Activated B cell treated with CpG ODN at 0.5 μM for 24 hours (primary cell): Measurements from ENCODE around the gene COL1A1. TPM values are rescaled to one million over a fixed set of nuclear protein-coding genes. Genes with fewer than 3 reads are reported as not detected.

Experiments
- ATAC-seq: fragments of 200-7000 bp; cut with Tn5 transposase; one replicate; pipeline ENCODE4 v1.10.0; 2021; ENCODE audit warnings: low read depth, mild to moderate bottlenecking, moderate library complexity
- CTCF ChIA-PET: fragments of 350-600 bp; sonication (Branson Sonifier 250); formaldehyde crosslinking; loops from one replicate; lab custom pipeline; 2021; ENCODE audit warnings: antibody characterized with exemption; lab: Charles Lee
- POLR2A ChIA-PET: fragments of 350-600 bp; sonication (Branson Sonifier 250); formaldehyde crosslinking; loops from one replicate; lab custom pipeline; 2021; ENCODE audit warnings: antibody characterized with exemption; lab: Charles Lee
- DNase-seq: peaks from one replicate; pipeline ENCODE4 v3.0.0; 2022
- H3K27ac Mint-ChIP-seq: one replicate; pipeline ENCODE4 v1.8.0; 2020; ENCODE audit warnings: mixed read lengths
- H3K27me3 Mint-ChIP-seq: one replicate; pipeline ENCODE4 v1.8.0; 2021; ENCODE audit warnings: mixed read lengths
- H3K36me3 Mint-ChIP-seq: one replicate; pipeline ENCODE4 v1.8.0; 2021; ENCODE audit warnings: low read depth, mixed read lengths
- H3K4me1 Mint-ChIP-seq: one replicate; pipeline ENCODE4 v1.8.0; 2021; ENCODE audit warnings: mixed read lengths
- H3K4me3 Mint-ChIP-seq: one replicate; pipeline ENCODE4 v1.8.0; 2020; ENCODE audit warnings: mild to moderate bottlenecking, mixed read lengths
- H3K9me3 Mint-ChIP-seq: one replicate; pipeline ENCODE4 v1.8.0; 2020; ENCODE audit warnings: mixed read lengths
- intact Hi-C: fragments of 100-400 bp; cut with micrococcal nuclease; formaldehyde crosslinking; loops from one replicate; pipeline ENCODE4 v1.15.1; 2024
- total RNA-seq: library from RNA; stranded (reverse); gene quantifications from 2 replicates; pipeline ENCODE4 v1.2.3, GENCODE V29; 2022
- TF ChIP-seq, protein P1 (sequence below): fragments of 200-600 bp; IDR thresholded peaks from one replicate; pipeline ENCODE4 v1.8.0; 2022; ENCODE audit warnings: antibody characterized with exemption, mild to moderate bottlenecking

The COL1A1 gene
- total RNA-seq, 1 donor from 2014 or later: 9.2 TPM

DNA sequence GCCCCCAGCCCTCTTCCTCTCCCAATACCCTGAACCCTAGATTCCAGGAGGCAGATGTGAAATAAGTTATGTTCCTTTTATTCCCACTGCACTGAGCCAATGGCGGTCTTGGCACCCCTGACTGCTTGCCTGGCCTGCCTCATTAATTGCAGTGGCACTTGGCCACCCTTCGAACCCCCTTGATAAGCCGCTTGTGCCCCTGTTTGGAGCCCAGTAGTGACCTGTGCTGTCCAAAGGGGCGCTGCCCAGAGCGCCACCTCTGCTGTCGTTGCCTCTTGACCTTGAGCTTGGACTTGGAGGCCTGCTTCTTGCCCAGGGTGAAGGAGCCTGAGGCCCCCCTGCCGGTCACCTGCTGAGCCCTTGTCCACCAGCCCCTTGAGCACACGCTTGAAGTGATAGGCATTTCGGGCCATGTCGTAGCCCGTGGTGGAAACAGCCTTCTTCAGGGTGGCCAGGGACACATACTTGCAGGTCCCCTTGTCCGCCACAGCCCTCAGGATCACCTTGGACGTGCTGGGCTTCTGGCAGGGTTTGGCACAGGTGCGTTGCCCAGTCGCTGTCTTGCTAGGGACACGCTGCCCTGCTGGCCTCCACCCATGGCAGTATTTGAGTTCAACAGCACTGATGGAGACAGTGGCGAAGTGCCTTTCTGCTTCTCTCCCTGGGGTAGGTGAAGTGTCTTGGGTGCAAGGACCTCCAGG, 29.9 kb downstream of the COL1A1 start:
- DNase-seq: no peak
- POLR2A ChIA-PET: interaction anchor here (0.6 kb wide), 2 partner anchors 8 to 155 kb away, joined by 3 read pairs; no protein-coding TSS in a partner anchor
- Mint-ChIP-seq H3K4me3 (no peak overlapping the region), H3K4me1 (peaks cover 15% of the 10 kb centered on the region), H3K36me3 (no peaks in the 10 kb centered on the region), H3K9me3 (no peaks in the 10 kb centered on the region), H3K27ac (no peak overlapping the region), H3K27me3 (no peaks in the 10 kb centered on the region)
- TF ChIP-seq, protein P1, sequence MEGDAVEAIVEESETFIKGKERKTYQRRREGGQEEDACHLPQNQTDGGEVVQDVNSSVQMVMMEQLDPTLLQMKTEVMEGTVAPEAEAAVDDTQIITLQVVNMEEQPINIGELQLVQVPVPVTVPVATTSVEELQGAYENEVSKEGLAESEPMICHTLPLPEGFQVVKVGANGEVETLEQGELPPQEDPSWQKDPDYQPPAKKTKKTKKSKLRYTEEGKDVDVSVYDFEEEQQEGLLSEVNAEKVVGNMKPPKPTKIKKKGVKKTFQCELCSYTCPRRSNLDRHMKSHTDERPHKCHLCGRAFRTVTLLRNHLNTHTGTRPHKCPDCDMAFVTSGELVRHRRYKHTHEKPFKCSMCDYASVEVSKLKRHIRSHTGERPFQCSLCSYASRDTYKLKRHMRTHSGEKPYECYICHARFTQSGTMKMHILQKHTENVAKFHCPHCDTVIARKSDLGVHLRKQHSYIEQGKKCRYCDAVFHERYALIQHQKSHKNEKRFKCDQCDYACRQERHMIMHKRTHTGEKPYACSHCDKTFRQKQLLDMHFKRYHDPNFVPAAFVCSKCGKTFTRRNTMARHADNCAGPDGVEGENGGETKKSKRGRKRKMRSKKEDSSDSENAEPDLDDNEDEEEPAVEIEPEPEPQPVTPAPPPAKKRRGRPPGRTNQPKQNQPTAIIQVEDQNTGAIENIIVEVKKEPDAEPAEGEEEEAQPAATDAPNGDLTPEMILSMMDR: no peak
- CTCF ChIA-PET: interaction anchor here (1.7 to 3.6 kb wide), 2 partner anchors 25 to 29 kb away, joined by 3 to 86 read pairs; no protein-coding TSS in a partner anchor
- ATAC-seq: no peak
- intact Hi-C loops: no loop called here

GRCh38 chr17:50170662-50171370, 30.6 kb downstream of the COL1A1 start:
- H3K4me3 Mint-ChIP-seq: no peak overlapping the region

GRCh38 chr17:50169881-50170459, 31.5 kb downstream of the COL1A1 start:
- H3K27me3 Mint-ChIP-seq: no peaks in the 10 kb centered on the region
- CTCF ChIA-PET: interaction anchor here (0.6 to 3.8 kb wide), 29 partner anchors 8 to 127 kb away, joined by 3 to 86 read pairs (median 4); partner anchors contain the start of genes COL1A1, PPP1R9B and TMEM92
- POLR2A ChIA-PET: interaction anchor here (0.5 to 2.9 kb wide), 7 partner anchors 18 to 128 kb away, joined by 3 to 19 read pairs (median 6); no protein-coding TSS in a partner anchor
- intact Hi-C loops: loop anchor here (1.0 to 10.0 kb wide), 4 partner anchors 28 to 145 kb away; no protein-coding TSS in a partner anchor
- ATAC-seq (no peak), DNase-seq (no peak)
- no peak overlapping the region for H3K4me3 Mint-ChIP-seq
- H3K4me1 Mint-ChIP-seq: peaks cover 21% of the 10 kb centered on the region
- H3K36me3 Mint-ChIP-seq: no peaks in the 10 kb centered on the region
- H3K27ac Mint-ChIP-seq: no peak overlapping the region
- TF ChIP-seq, protein P1: no peak
- no peaks in the 10 kb centered on the region for H3K9me3 Mint-ChIP-seq

More at GRCh38 chr17:50170662-50171370, 30.6 kb downstream of the COL1A1 start:
- ATAC-seq (peak; percentile 32), DNase-seq (no peak)
- Mint-ChIP-seq H3K36me3 (no peaks in the 10 kb centered on the region), H3K27me3 (no peaks in the 10 kb centered on the region), H3K9me3 (no peaks in the 10 kb centered on the region), H3K27ac (no peak overlapping the region), H3K4me1 (peaks cover 15% of the 10 kb centered on the region)
- ChIA-PET POLR2A (interaction anchor here (0.5 to 2.9 kb wide), 5 partner anchors 8 to 154 kb away, joined by 3 to 19 read pairs (median 3); no protein-coding TSS in a partner anchor), CTCF (interaction anchor here (1.4 to 3.8 kb wide), 7 partner anchors 10 to 99 kb away, joined by 3 to 86 read pairs (median 8); partner anchors contain the start of gene COL1A1)
- TF ChIP-seq, protein P1: no peak
- intact Hi-C loops: no loop called here

DNA sequence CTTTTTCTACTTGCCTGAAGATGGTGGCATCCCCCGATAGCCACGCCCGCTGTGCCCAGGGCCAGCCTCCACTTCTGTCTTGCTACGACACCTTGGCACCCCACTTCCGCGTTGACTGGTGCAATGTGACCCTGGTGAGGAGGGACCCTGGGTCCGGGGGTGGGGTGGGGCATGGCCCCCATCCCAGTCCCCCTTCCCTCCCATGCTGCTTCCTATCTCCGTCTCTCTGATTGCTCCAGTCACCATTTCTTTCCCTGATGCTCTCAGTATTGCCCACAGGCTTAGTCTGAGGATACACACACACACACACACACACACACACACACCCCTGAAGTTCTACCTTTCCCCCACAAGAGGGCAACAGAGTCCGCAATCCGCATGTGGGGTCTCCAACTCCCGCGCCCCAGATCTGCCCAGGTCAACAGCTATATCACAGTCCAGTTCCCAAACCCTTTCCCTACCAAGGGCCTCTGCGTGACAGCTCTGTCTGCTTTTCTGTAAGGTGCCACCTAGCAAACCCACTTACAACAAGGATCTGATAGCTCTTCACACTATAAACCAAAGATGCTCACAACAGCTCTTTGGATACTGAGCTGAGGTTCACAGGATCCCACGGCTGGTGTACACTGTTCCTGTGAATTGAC, 32.2 kb downstream of the COL1A1 start:
- peak; percentile 81 for ATAC-seq
- H3K27me3 Mint-ChIP-seq: no peaks in the 10 kb centered on the region
- CTCF ChIA-PET: interaction anchor here (0.6 to 3.8 kb wide), 29 partner anchors 8 to 127 kb away, joined by 3 to 86 read pairs (median 4); partner anchors contain the start of genes COL1A1, PPP1R9B and TMEM92

More for the DNA sequence above, 32.2 kb downstream of the COL1A1 start:
- Mint-ChIP-seq H3K9me3 (no peaks in the 10 kb centered on the region), H3K27ac (peak overlapping the region; percentile 50), H3K4me3 (peak overlapping the region; percentile 49), H3K4me1 (peaks cover 29% of the 10 kb centered on the region), H3K36me3 (no peaks in the 10 kb centered on the region)
- POLR2A ChIA-PET: interaction anchor here (0.5 to 2.9 kb wide), 8 partner anchors 17 to 129 kb away, joined by 3 to 19 read pairs (median 6); no protein-coding TSS in a partner anchor
- intact Hi-C loops: loop anchor here (1.0 to 10.0 kb wide), 4 partner anchors 29 to 144 kb away; no protein-coding TSS in a partner anchor
- DNase-seq: peak; percentile 53
- TF ChIP-seq, protein P1: no peak
